Activated CD4-positive, alpha-beta memory T cell treated with anti-CD3 and anti-CD28 coated beads for 36 hours (primary cell): ENCODE measurements around the gene NRG2. TPM values are rescaled to one million over a fixed set of nuclear protein-coding genes. Genes with fewer than 3 reads are reported as not detected.

Source experiments
- CTCF ChIA-PET: fragments of 350-600 bp; sonication (Branson Sonifier 250); formaldehyde crosslinking; loops from one replicate; lab custom pipeline; 2021; ENCODE audit warnings: antibody characterized with exemption, inconsistent platforms; lab: Charles Lee
- POLR2A ChIA-PET: fragments of 350-600 bp; sonication (Branson Sonifier 250); formaldehyde crosslinking; loops from one replicate; lab custom pipeline; 2021; ENCODE audit warnings: antibody characterized with exemption; lab: Charles Lee
- DNase-seq: peaks from one replicate; pipeline ENCODE4 v3.0.0-alpha.2; 2020
- H3K27ac Mint-ChIP-seq: one replicate; pipeline ENCODE4 v1.8.0; 2021; ENCODE audit warnings: mixed read lengths
- H3K27me3 Mint-ChIP-seq: one replicate; pipeline ENCODE4 v1.8.0; 2021; ENCODE audit warnings: mixed read lengths
- H3K36me3 Mint-ChIP-seq: one replicate; pipeline ENCODE4 v1.8.0; 2021; ENCODE audit warnings: mixed read lengths
- H3K4me1 Mint-ChIP-seq: one replicate; pipeline ENCODE4 v1.8.0; 2021; ENCODE audit warnings: low read depth, mixed read lengths
- H3K4me3 Mint-ChIP-seq: one replicate; pipeline ENCODE4 v1.8.0; 2021; ENCODE audit warnings: mild to moderate bottlenecking, mixed read lengths
- H3K9me3 Mint-ChIP-seq: one replicate; pipeline ENCODE4 v1.8.0; 2021; ENCODE audit warnings: mixed read lengths
- intact Hi-C: fragments of 100-400 bp; cut with micrococcal nuclease; formaldehyde crosslinking; loops from one replicate; pipeline ENCODE4 v1.15.1; 2023
- total RNA-seq, 2 experiments: library from RNA; stranded (reverse); gene quantifications; one replicate each; pipeline ENCODE4 v1.2.3, GENCODE V29; 2021

Gene NRG2
- total RNA-seq, 2 experiments from 2014 or later, result not detected

GRCh38 chr5:140018920-140019644, 24.0 kb downstream of the NRG2 start:
- intact Hi-C loops, result no loop called here
- no peak for DNase-seq
- ChIA-PET POLR2A (no interaction called here), CTCF (interaction anchor here (0.6 kb wide), 1 partner anchor 51 kb away, joined by 3 read pairs; no protein-coding TSS in a partner anchor)
- Mint-ChIP-seq H3K4me3 (no peak overlapping the region), H3K27ac (no peak overlapping the region), H3K27me3 (peaks cover 5% of the 10 kb centered on the region), H3K36me3 (no peaks in the 10 kb centered on the region), H3K9me3 (no peaks in the 10 kb centered on the region), H3K4me1 (no peaks in the 10 kb centered on the region)

- peaks cover 5% of the 10 kb centered on the region for H3K27me3 Mint-ChIP-seq
- CTCF ChIA-PET, result interaction anchor here (0.6 kb wide), 1 partner anchor 50 kb away, joined by 3 read pairs; no protein-coding TSS in a partner anchor
- no peak overlapping the region for H3K4me3 Mint-ChIP-seq
These were observed 24.6 kb downstream of the NRG2 start for GRCh38 chr5:140018517-140018916.

GRCh38 chr5:140018096-140018481, 25.0 kb downstream of the NRG2 start:
- H3K4me3 Mint-ChIP-seq, result no peak overlapping the region
- H3K27me3 Mint-ChIP-seq, result peaks cover 5% of the 10 kb centered on the region
- no peak overlapping the region for H3K27ac Mint-ChIP-seq
- H3K4me1 Mint-ChIP-seq, result no peaks in the 10 kb centered on the region
- CTCF ChIA-PET, result interaction anchor here (0.6 kb wide), 1 partner anchor 50 kb away, joined by 3 read pairs; no protein-coding TSS in a partner anchor
- no peaks in the 10 kb centered on the region for H3K9me3 Mint-ChIP-seq
- intact Hi-C loops, result no loop called here
- POLR2A ChIA-PET, result no interaction called here
- no peak for DNase-seq
- no peaks in the 10 kb centered on the region for H3K36me3 Mint-ChIP-seq

More at GRCh38 chr5:140018517-140018916, 24.6 kb downstream of the NRG2 start:
- no peak for DNase-seq
- intact Hi-C loops, result no loop called here
- POLR2A ChIA-PET, result no interaction called here
- Mint-ChIP-seq H3K9me3 (no peaks in the 10 kb centered on the region), H3K4me1 (no peaks in the 10 kb centered on the region), H3K36me3 (no peaks in the 10 kb centered on the region), H3K27ac (no peak overlapping the region)

DNA sequence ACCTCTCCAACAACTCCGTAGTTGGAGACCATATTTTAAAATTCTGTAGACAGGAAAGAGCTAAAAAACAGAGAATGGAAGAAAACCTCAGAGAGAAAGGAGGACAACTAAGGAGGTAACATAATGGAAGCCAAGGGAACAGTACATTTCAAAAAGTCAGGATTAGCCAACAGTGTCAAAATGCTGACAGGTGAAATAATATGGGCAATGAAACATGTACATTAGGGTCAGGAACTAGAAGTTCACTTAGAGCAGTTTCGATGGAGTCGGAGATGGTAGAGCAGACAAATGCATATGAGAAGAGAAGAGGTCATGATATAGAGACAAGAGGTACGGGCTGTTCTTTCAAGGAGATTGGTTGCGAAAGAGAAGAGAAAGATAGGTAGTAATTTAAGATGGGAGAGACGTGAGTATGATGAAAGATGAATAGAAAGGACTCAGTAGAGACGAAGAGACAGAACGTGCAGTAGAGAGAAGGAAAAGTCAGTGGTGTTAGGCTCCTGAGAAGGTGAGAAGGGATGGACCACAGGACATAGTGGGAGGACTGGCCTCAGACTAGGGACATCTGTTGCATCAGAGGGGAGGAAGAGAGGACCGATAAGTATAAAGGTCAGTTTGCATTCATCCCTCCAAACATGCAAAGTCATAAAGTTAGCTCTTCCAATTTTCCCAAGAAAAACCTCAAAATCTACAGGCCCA, 25.6 kb downstream of the NRG2 start:
- CTCF ChIA-PET, result no interaction called here
- Mint-ChIP-seq H3K27ac (no peak overlapping the region), H3K9me3 (no peaks in the 10 kb centered on the region), H3K4me3 (no peak overlapping the region), H3K36me3 (no peaks in the 10 kb centered on the region), H3K4me1 (no peaks in the 10 kb centered on the region), H3K27me3 (peaks cover 5% of the 10 kb centered on the region)
- intact Hi-C loops, result no loop called here
- no peak for DNase-seq
- POLR2A ChIA-PET, result no interaction called here

DNA sequence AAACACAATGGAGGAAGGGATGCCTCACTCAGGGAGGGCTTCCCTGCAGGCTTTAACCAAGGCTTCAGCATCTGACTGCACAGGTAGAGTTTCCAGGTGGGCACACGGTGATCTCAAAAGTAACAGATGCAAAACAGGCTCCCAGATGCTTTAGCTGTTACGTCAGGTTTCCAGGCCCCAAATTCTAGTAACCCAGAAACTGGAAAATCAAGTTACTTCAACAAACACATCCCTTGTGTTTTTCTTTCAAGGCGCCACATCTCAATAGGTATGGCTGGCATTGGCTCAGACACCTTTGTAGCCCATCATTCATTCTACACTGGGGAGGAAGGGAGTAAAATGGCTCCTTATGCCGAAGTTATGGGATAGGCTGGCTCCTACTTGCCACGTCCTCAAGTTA, 27.4 kb downstream of the NRG2 start:
- no peaks in the 10 kb centered on the region for H3K36me3 Mint-ChIP-seq
- H3K27me3 Mint-ChIP-seq, result peaks cover 3% of the 10 kb centered on the region
- H3K9me3 Mint-ChIP-seq, result no peaks in the 10 kb centered on the region
- no peak overlapping the region for H3K4me3 Mint-ChIP-seq
- CTCF ChIA-PET, result no interaction called here
- intact Hi-C loops, result no loop called here
- POLR2A ChIA-PET, result no interaction called here
- no peak overlapping the region for H3K27ac Mint-ChIP-seq
- no peak for DNase-seq
- no peaks in the 10 kb centered on the region for H3K4me1 Mint-ChIP-seq

DNA sequence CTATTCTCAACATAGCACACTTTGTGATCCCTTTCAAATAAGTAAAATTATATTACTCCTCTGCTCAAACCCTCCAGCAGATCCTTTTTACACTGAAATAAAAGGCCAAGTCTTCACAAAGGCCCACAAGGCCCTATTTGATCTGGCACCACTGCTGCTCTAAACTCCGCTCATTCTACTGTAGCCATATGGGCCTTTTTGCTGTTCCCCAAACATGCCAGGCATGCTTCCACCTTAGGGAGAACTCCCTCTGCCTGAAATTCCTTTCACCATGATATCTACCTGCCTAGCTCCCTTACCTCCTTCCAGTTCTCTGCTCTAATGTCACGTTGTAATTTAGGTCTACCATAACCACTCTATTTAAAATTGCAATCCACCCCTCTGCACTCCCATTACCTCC, 28.3 kb downstream of the NRG2 start:
- H3K36me3 Mint-ChIP-seq, result no peaks in the 10 kb centered on the region
- H3K27ac Mint-ChIP-seq, result no peak overlapping the region
- intact Hi-C loops, result no loop called here
- ChIA-PET CTCF (no interaction called here), POLR2A (no interaction called here)
- H3K27me3 Mint-ChIP-seq, result peaks cover under 1% of the 10 kb centered on the region
- H3K9me3 Mint-ChIP-seq, result no peaks in the 10 kb centered on the region
- H3K4me3 Mint-ChIP-seq, result no peak overlapping the region
- no peaks in the 10 kb centered on the region for H3K4me1 Mint-ChIP-seq
- no peak for DNase-seq

GRCh38 chr5:140013536-140013935, 29.6 kb downstream of the NRG2 start:
- H3K9me3 Mint-ChIP-seq, result no peaks in the 10 kb centered on the region
- H3K27ac Mint-ChIP-seq, result no peak overlapping the region
- H3K27me3 Mint-ChIP-seq, result peaks cover 4% of the 10 kb centered on the region
- intact Hi-C loops, result no loop called here
- ChIA-PET CTCF (no interaction called here), POLR2A (no interaction called here)
- no peak for DNase-seq
- H3K4me1 Mint-ChIP-seq, result no peaks in the 10 kb centered on the region
- no peak overlapping the region for H3K4me3 Mint-ChIP-seq
- H3K36me3 Mint-ChIP-seq, result no peaks in the 10 kb centered on the region

GRCh38 chr5:140012443-140012842, 30.7 kb downstream of the NRG2 start:
- CTCF ChIA-PET, result interaction anchor here (0.6 kb wide), 1 partner anchor 100 kb away, joined by 3 read pairs; no protein-coding TSS in a partner anchor
- Mint-ChIP-seq H3K4me1 (no peaks in the 10 kb centered on the region), H3K36me3 (no peaks in the 10 kb centered on the region), H3K4me3 (no peak overlapping the region), H3K27ac (no peak overlapping the region), H3K27me3 (peaks cover 4% of the 10 kb centered on the region), H3K9me3 (no peaks in the 10 kb centered on the region)
- POLR2A ChIA-PET, result no interaction called here
- intact Hi-C loops, result no loop called here
- DNase-seq, result no peak

- Mint-ChIP-seq H3K27ac (no peak overlapping the region), H3K4me1 (no peaks in the 10 kb centered on the region), H3K27me3 (peaks cover 6% of the 10 kb centered on the region), H3K4me3 (no peak overlapping the region), H3K36me3 (no peaks in the 10 kb centered on the region), H3K9me3 (no peaks in the 10 kb centered on the region)
- no peak for DNase-seq
- intact Hi-C loops, result no loop called here
- ChIA-PET POLR2A (no interaction called here), CTCF (no interaction called here)
These were observed 31.7 kb downstream of the NRG2 start for GRCh38 chr5:140011297-140011802.

- DNase-seq, result no peak
- Mint-ChIP-seq H3K4me3 (no peak overlapping the region), H3K27ac (no peak overlapping the region), H3K9me3 (no peaks in the 10 kb centered on the region), H3K4me1 (no peaks in the 10 kb centered on the region), H3K36me3 (no peaks in the 10 kb centered on the region), H3K27me3 (peaks cover 6% of the 10 kb centered on the region)
- intact Hi-C loops, result no loop called here
- CTCF ChIA-PET, result no interaction called here
- POLR2A ChIA-PET, result no interaction called here
These were observed 32.3 kb downstream of the NRG2 start for GRCh38 chr5:140010798-140011197.

DNA sequence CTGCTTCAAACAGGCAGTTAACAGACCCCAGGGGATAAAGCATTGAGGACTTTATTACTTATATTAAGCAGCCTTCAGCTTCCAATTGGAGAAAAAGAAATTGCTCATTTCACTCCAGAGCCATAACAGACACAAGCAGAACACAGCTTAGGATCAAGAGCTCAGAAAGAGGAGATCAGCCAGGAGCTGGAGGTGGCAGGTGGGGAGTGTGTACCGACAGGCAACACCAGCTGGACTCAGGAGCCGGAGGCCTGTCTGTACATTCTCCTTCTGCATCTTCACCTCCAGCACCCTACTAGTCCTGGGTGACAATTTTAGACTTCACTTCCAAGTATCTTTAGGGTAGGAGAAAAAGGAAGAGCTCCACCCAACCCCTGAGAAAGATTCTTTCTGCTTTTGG, 35.8 kb downstream of the NRG2 start:
- no peaks in the 10 kb centered on the region for H3K9me3 Mint-ChIP-seq
- ChIA-PET POLR2A (interaction anchor here (0.6 kb wide), 1 partner anchor 321 kb away, joined by 3 read pairs; no protein-coding TSS in a partner anchor), CTCF (no interaction called here)
- no peak for DNase-seq
- intact Hi-C loops, result no loop called here
- peaks cover 24% of the 10 kb centered on the region for H3K27me3 Mint-ChIP-seq
- H3K36me3 Mint-ChIP-seq, result no peaks in the 10 kb centered on the region
- H3K4me1 Mint-ChIP-seq, result no peaks in the 10 kb centered on the region
- H3K27ac Mint-ChIP-seq, result no peak overlapping the region
- H3K4me3 Mint-ChIP-seq, result no peak overlapping the region

- CTCF ChIA-PET, result interaction anchor here (1.5 kb wide), 1 partner anchor 36 kb away, joined by 6 read pairs; no protein-coding TSS in a partner anchor
- intact Hi-C loops, result no loop called here
- Mint-ChIP-seq H3K36me3 (no peaks in the 10 kb centered on the region), H3K9me3 (no peaks in the 10 kb centered on the region), H3K27ac (no peak overlapping the region), H3K4me3 (no peak overlapping the region), H3K4me1 (no peaks in the 10 kb centered on the region), H3K27me3 (peaks cover 31% of the 10 kb centered on the region)
- no peak for DNase-seq
- POLR2A ChIA-PET, result no interaction called here
These were observed 37.9 kb downstream of the NRG2 start for GRCh38 chr5:140005145-140005591.
